Suprapubic skin (tissue), 3 donors: ENCODE results near the gene TAF1D.

Experiments used
- CTCF ChIP-seq, 2 donors: fragments of 200-600 bp in 1 of 2; fragments of 450-650 bp in 1 of 2; sonication (generic) in 1 of 2; IDR thresholded peaks; one replicate each; pipeline ENCODE4 v1.5.1; 2016 to 2019; ENCODE audit warnings: antibody characterized with exemption in 2 of 2, mild to moderate bottlenecking in 1 of 2, moderate library complexity in 1 of 2
- EP300 ChIP-seq: sonication (generic); formaldehyde crosslinking; IDR thresholded peaks from one replicate; pipeline ENCODE4 v1.6.1; 2017; ENCODE audit warnings: antibody characterized with exemption
- POLR2A ChIP-seq, 2 donors: fragments of 450-650 bp; IDR thresholded peaks; one replicate each; pipeline ENCODE4 v1.6.1; 2017; ENCODE audit warnings: antibody characterized with exemption in 2 of 2, mild to moderate bottlenecking in 2 of 2, moderate library complexity in 2 of 2

- TF ChIP-seq CTCF (IDR thresholded peaks at IDR 0.05) = no peak
- TF ChIP-seq POLR2A (IDR thresholded peaks at IDR 0.05) = no peak
- TF ChIP-seq EP300 = no peak
Observed at GRCh38 chr11:93783765-93784144, 42.5 kb upstream of the TAF1D start.
